H1 (cell line): ENCODE data around the gene NDUFB2.

ENCODE experiments used
- CEBPB ChIP-seq: IDR thresholded peaks from 2 replicates; pipeline ENCODE4 v1.6.1; 2012; ENCODE audit warnings: low read depth, low read length
- GABPA ChIP-seq: IDR thresholded peaks from 2 replicates; pipeline ENCODE4 v1.6.1; 2011; ENCODE audit warnings: mild to moderate bottlenecking, low read length, moderate library complexity, borderline replicate concordance; ENCODE audit not compliant: insufficient read depth
- JUND ChIP-seq: IDR thresholded peaks from 2 replicates; pipeline ENCODE4 v1.6.1; 2011; ENCODE audit warnings: mild to moderate bottlenecking, improper control_type of control experiment, low read length
- MAFK ChIP-seq: IDR thresholded peaks from 2 replicates; pipeline ENCODE4 v1.6.1; 2012; ENCODE audit warnings: low read depth, mild to moderate bottlenecking, improper control_type of control experiment, low read length
- POLR2AphosphoS5 ChIP-seq: IDR thresholded peaks from 2 replicates; pipeline ENCODE4 v1.6.1; 2011; ENCODE audit warnings: low read depth, low read length
- RAD21 ChIP-seq, 2 experiments: IDR thresholded peaks in 1 of 2; conservative IDR thresholded peaks in 1 of 2; 2 replicates each; pipeline ENCODE4 v1.6.1; 2011; ENCODE audit warnings: low read depth in 2 of 2, low read length in 2 of 2, improper control_type of control experiment in 1 of 2, inconsistent platforms in 1 of 2, mild to moderate bottlenecking in 1 of 2, moderate library complexity in 1 of 2
- RFX5 ChIP-seq: IDR thresholded peaks from 2 replicates; pipeline ENCODE4 v1.6.1; 2011; ENCODE audit warnings: low read depth, low read length, improper control_type of control experiment, borderline replicate concordance
- SIN3A ChIP-seq, 2 experiments: IDR thresholded peaks in 1 of 2; conservative IDR thresholded peaks in 1 of 2; 2 replicates each; pipeline ENCODE4 v1.6.1; 2011 to 2012; ENCODE audit warnings: low read length in 2 of 2, improper control_type of control experiment in 1 of 2, low read depth in 1 of 2, mild to moderate bottlenecking in 1 of 2
- TF ChIP-seq, protein P1 (sequence below), 3 experiments: IDR thresholded peaks; 1 replicate in 2 of 3; 2 replicates in 1 of 3; pipeline versions ENCODE4 v1.5.1 to v1.6.1; 2011; ENCODE audit warnings: low read length in 3 of 3, mild to moderate bottlenecking in 3 of 3, inconsistent platforms in 2 of 3, low read depth in 1 of 3, moderate library complexity in 1 of 3; ENCODE audit not compliant: insufficient read depth in 1 of 3; ENCODE audit errors: control extremely low read depth in 1 of 3
- TF ChIP-seq, protein P2 (sequence below): IDR thresholded peaks from 2 replicates; pipeline ENCODE4 v1.6.1; 2012; ENCODE audit warnings: low read length, inconsistent platforms
- TF ChIP-seq, protein P3 (sequence below): IDR thresholded peaks from 2 replicates; pipeline ENCODE4 v1.6.1; 2012; ENCODE audit warnings: inconsistent platforms

DNA sequence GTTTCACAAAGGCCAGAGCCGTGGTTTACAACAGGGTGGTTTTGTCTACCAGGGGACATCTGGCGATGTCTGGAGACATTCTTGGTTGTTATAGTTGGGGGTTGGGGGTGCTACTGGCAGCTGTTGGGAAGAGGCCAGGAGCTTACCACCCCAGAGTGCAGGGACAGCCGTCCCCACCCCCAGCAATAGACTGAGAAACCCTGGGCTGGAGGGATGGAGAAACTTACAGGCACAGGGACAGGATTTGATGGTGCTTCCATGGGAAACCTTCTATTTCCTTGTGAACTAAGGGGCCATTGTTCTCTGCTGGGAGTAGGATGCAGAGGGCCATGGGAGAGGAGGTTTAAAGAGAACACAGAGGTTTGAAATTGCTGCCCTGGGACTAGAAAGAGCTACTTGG, 12.9 kb upstream of the NDUFB2 start:
- TF ChIP-seq, protein P1, sequence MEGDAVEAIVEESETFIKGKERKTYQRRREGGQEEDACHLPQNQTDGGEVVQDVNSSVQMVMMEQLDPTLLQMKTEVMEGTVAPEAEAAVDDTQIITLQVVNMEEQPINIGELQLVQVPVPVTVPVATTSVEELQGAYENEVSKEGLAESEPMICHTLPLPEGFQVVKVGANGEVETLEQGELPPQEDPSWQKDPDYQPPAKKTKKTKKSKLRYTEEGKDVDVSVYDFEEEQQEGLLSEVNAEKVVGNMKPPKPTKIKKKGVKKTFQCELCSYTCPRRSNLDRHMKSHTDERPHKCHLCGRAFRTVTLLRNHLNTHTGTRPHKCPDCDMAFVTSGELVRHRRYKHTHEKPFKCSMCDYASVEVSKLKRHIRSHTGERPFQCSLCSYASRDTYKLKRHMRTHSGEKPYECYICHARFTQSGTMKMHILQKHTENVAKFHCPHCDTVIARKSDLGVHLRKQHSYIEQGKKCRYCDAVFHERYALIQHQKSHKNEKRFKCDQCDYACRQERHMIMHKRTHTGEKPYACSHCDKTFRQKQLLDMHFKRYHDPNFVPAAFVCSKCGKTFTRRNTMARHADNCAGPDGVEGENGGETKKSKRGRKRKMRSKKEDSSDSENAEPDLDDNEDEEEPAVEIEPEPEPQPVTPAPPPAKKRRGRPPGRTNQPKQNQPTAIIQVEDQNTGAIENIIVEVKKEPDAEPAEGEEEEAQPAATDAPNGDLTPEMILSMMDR (IDR thresholded peaks at IDR 0.05; ENCODE audit: control extremely low read depth in 1 of 3, insufficient read depth in 1 of 3, low read depth in 1 of 3, low read length in 3 of 3): no peak
- no peak for TF ChIP-seq GABPA
- TF ChIP-seq, protein P2, sequence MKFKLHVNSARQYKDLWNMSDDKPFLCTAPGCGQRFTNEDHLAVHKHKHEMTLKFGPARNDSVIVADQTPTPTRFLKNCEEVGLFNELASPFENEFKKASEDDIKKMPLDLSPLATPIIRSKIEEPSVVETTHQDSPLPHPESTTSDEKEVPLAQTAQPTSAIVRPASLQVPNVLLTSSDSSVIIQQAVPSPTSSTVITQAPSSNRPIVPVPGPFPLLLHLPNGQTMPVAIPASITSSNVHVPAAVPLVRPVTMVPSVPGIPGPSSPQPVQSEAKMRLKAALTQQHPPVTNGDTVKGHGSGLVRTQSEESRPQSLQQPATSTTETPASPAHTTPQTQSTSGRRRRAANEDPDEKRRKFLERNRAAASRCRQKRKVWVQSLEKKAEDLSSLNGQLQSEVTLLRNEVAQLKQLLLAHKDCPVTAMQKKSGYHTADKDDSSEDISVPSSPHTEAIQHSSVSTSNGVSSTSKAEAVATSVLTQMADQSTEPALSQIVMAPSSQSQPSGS: no peak
- TF ChIP-seq, protein P3, sequence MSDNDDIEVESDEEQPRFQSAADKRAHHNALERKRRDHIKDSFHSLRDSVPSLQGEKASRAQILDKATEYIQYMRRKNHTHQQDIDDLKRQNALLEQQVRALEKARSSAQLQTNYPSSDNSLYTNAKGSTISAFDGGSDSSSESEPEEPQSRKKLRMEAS: no peak
- no peak for TF ChIP-seq JUND
- no peak for TF ChIP-seq CEBPB
- no peak for TF ChIP-seq POLR2AphosphoS5
- no peak for TF ChIP-seq RAD21 (IDR thresholded peaks at IDR 0.05 in 1 of 2, conservative IDR thresholded peaks at IDR 0.05 in 1 of 2; ENCODE audit: low read depth in 2 of 2, low read length in 2 of 2)
- no peak for TF ChIP-seq MAFK
- TF ChIP-seq SIN3A (conservative IDR thresholded peaks at IDR 0.05 in 1 of 2, IDR thresholded peaks at IDR 0.05 in 1 of 2; ENCODE audit: low read depth in 1 of 2, low read length in 2 of 2): no peak
- no peak for TF ChIP-seq RFX5
